ENCODE measurements around the gene THBS2. TPM values are rescaled to one million over a fixed set of nuclear protein-coding genes. Genes with fewer than 3 reads are reported as not detected.

THBS2 gene
- total and polyA plus RNA-seq, 2 of the 4 experiments (the other 2 are of a cell fraction), result 97.3 to 113 TPM

GRCh38 chr6:169194737-169195136 lies 58.9 kb downstream of the THBS2 start:
- Histone ChIP-seq H3K56ac (ENCODE audit: extremely low read depth, insufficient read depth, low read length) (no peak overlapping the region), H3K4me1 (ENCODE audit: control insufficient read depth, insufficient read depth, low read length) (peaks cover 11% of the 10 kb centered on the region), H3K9ac (ENCODE audit: low read depth, low read length) (no peak overlapping the region), H2AFZ (replicated peaks; ENCODE audit: low read length, poor library complexity) (peak overlapping the region; percentile 4), H3K79me1 (ENCODE audit: low read depth in 1 of 2, low read length in 2 of 2) (no peaks in the 10 kb centered on the region), H2BK20ac (ENCODE audit: low read depth, low read length) (no peak overlapping the region), H2BK120ac (ENCODE audit: low read depth, low read length) (no peak overlapping the region), H3K9me1 (ENCODE audit: insufficient read depth, low read length) (0 out of 2 replicates have a peak, but pooled peaks cover 5% of the 10 kb centered on the region), H3K4ac (ENCODE audit: low read depth, low read length) (no peak overlapping the region), H3K4me2 (ENCODE audit: low read depth, low read length) (no peak overlapping the region), H3K18ac (ENCODE audit: low read depth, low read length) (peak overlapping the region; percentile 82; the same call in 1 of the 2 replicates), H3K14ac (replicated peaks; ENCODE audit: low read depth, low read length) (no peak overlapping the region), H3K4me3 (ENCODE audit: insufficient read depth, low read depth, low read length) (no peak overlapping the region), H2AK5ac (ENCODE audit: low read depth, low read length) (no peak overlapping the region), H4K8ac (ENCODE audit: low read depth in 2 of 2, low read length in 2 of 2) (no peak overlapping the region), H3K36me3 (ENCODE audit: control insufficient read depth, insufficient read depth, low read length) (no peaks in the 10 kb centered on the region), H2AK9ac (replicated peaks; ENCODE audit: low read depth, low read length, poor library complexity) (no peak overlapping the region), H4K91ac (ENCODE audit: insufficient read depth, low read depth, low read length) (peak overlapping the region; percentile 11; the same call in 1 of the 2 replicates), H3K27me3 (ENCODE audit: control insufficient read depth, insufficient read depth, low read length) (no peaks in the 10 kb centered on the region), H3K27ac (ENCODE audit: insufficient read depth, low read length) (no peak overlapping the region), H3K23ac (ENCODE audit: low read depth, low read length) (no peak overlapping the region), H2BK5ac (ENCODE audit: low read depth, low read length, poor library complexity, severe bottlenecking) (no peak overlapping the region), H3K9me3 (ENCODE audit: control insufficient read depth, insufficient read depth, low read length) (peaks cover 2% of the 10 kb centered on the region; the same call in 1 of the 2 replicates), H4K5ac (ENCODE audit: low read depth, low read length) (peak overlapping the region; percentile 63; the same call in 1 of the 2 replicates), H4K20me1 (ENCODE audit: insufficient read depth, low read length) (no peaks in the 10 kb centered on the region), H2BK15ac (ENCODE audit: low read depth, low read length) (no peak overlapping the region)
- in situ Hi-C loops (cut with MboI; ENCODE audit: low sequenced_read_pairs), result no loop called here
- ChIA-PET CTCF (no interaction called here), POLR2A (ENCODE audit: unreplicated experiment) (no interaction called here)
- dilution Hi-C loops (cut with HindIII; ENCODE audit: low sequenced_read_pairs, unreplicated experiment), result no loop called here
- intact Hi-C loops (cut with micrococcal nuclease), result no loop called here
- DNase-seq, result no peak
- WGBS, 2 experiments (ENCODE audit: extremely low coverage in 2 of 2, insufficient read length in 1 of 2), result no CpG with 5 or more reads among the region's 2 CpGs
- BruUV-seq (replicated peaks), result no TSS peak
- TF ChIP-seq NFE2L2 (IDR thresholded peaks at IDR 0.05; ENCODE audit: low read depth, low read length) (no peak), MAFK (IDR thresholded peaks at IDR 0.05; ENCODE audit: low read depth, low read length) (peak; percentile 65)
- no peak for ATAC-seq (ENCODE audit: low read depth)
